Hematopoietic multipotent progenitor cell treated with erythropoietin and hydrocortisone succinate and interleukin-3 and kit ligand, for 4 days (in vitro differentiated cells): ENCODE results near the gene EFNA1.
"Not testable (repeated sequence)": the region's sequence is repeated elsewhere in the genome, so short reads cannot be mapped to it uniquely, and the experiment has no call there.

ENCODE experiments used
- DNase-seq: peaks from one replicate; pipeline ENCODE4 v3.0.0-alpha.2; 2015

Gene EFNA1

GRCh38 chr1:155092641-155093040, 35.0 kb upstream of the EFNA1 start:
- no peak for DNase-seq

- peak; percentile 71 for DNase-seq
These were observed 33.6 kb upstream of the EFNA1 start for GRCh38 chr1:155093911-155094621.

- DNase-seq = no peak
These were observed 33.1 kb upstream of the EFNA1 start for GRCh38 chr1:155094622-155094948.

- no peak for DNase-seq
These were observed 28.3 kb upstream of the EFNA1 start for GRCh38 chr1:155099331-155099730.

- DNase-seq = no peak
These were observed 24.4 kb upstream of the EFNA1 start for GRCh38 chr1:155103325-155103724.

- no peak for DNase-seq
These were observed 22.8 kb upstream of the EFNA1 start for GRCh38 chr1:155104605-155105534.

- DNase-seq = no peak
These were observed 22.1 kb upstream of the EFNA1 start for GRCh38 chr1:155105604-155106011.

- no peak for DNase-seq
These were observed 20.8 kb upstream of the EFNA1 start for GRCh38 chr1:155106862-155107261.

- DNase-seq = no peak
These were observed 20.1 kb upstream of the EFNA1 start for GRCh38 chr1:155107309-155108264.

- no peak for DNase-seq
These were observed 19.4 kb upstream of the EFNA1 start for GRCh38 chr1:155108296-155108695.

GRCh38 chr1:155110381-155110780, 17.3 kb upstream of the EFNA1 start:
- DNase-seq = no peak

- peak; percentile 45 for DNase-seq
These were observed 16.9 kb upstream of the EFNA1 start for GRCh38 chr1:155110826-155111225.

- DNase-seq = no peak
These were observed 14.2 kb upstream of the EFNA1 start for GRCh38 chr1:155113450-155113980.

GRCh38 chr1:155116113-155116764, 11.4 kb upstream of the EFNA1 start:
- no peak for DNase-seq

GRCh38 chr1:155117610-155118009, 10.1 kb upstream of the EFNA1 start:
- no peak for DNase-seq

- not testable (repeated sequence) for DNase-seq
These were observed 9.6 kb upstream of the EFNA1 start for GRCh38 chr1:155118090-155118489.

- no peak for DNase-seq
These were observed 7.4 kb upstream of the EFNA1 start for GRCh38 chr1:155120253-155120652.

GRCh38 chr1:155121249-155121648, 6.4 kb upstream of the EFNA1 start:
- no peak for DNase-seq

GRCh38 chr1:155122308-155122707, 5.4 kb upstream of the EFNA1 start:
- DNase-seq = no peak

GRCh38 chr1:155123801-155124200, 3.9 kb upstream of the EFNA1 start:
- no peak for DNase-seq

GRCh38 chr1:155124503-155125463, 2.9 kb upstream of the EFNA1 start:
- no peak for DNase-seq
